Adipose tissue (tissue), 3 donors: ENCODE data around the gene COPS4. TPM values are rescaled to one million over a fixed set of nuclear protein-coding genes. Genes with fewer than 3 reads are reported as not detected.
"Not testable (repeated sequence)": the region's sequence is repeated elsewhere in the genome, so short reads cannot be mapped to it uniquely, and the experiment has no call there.

ENCODE experiments used
- H3K27ac ChIP-seq: one replicate; pipeline ENCODE4 v1.5.1; 2013; ENCODE audit warnings: low read depth, low read length
- WGBS, 3 donors: extraction: QIAGEN DNeasy Blood & Tissue Kit; methylation state at CpG; one replicate each; pipeline ENCODE4 v1.1.7; 2013; 5-methylcytosine and 5-hydroxymethylcytosine counted together
- polyA plus RNA-seq, 3 donors: library from polyadenylated mRNA; stranded (reverse); fragments of 200-250 nt; gene quantifications; one replicate each; pipeline ENCODE4 v1.2.3, GENCODE V29; 2013
- donor health status: healthy with polysubstance abuse.
- donor health status: Bipolar disorder and iron deficiency.
- donor health status: healthy.

Gene COPS4
- polyA plus RNA-seq, 3 donors = 16.6 to 36.0 (median 28.2) TPM

- whole genome bisulfite sequencing, 3 donors = 75 to 84% (median 83%) methylated on average over 3 of the region's 3 CpGs
Measured at GRCh38 chr4:83019794-83020494, 15.0 kb upstream of the COPS4 start.

GRCh38 chr4:83022724-83023450 lies 12.1 kb upstream of the COPS4 start:
- no peak overlapping the region for H3K27ac ChIP-seq
- 56 to 83% (median 70%) methylated on average over 2 of the region's 2 CpGs for WGBS, 3 donors

More at GRCh38 chr4:83019794-83020494, 15.0 kb upstream of the COPS4 start:
- H3K27ac ChIP-seq = no peak overlapping the region

- not testable (repeated sequence) for H3K27ac ChIP-seq
- 88 to 94% (median 90%) methylated on average over 1 of the region's 1 CpG for WGBS, 3 donors
Measured at GRCh38 chr4:83023599-83023998, 11.4 kb upstream of the COPS4 start.

- WGBS, 3 donors = 64 to 91% (median 78%) methylated on average over 2 of the region's 2 CpGs
- H3K27ac ChIP-seq = no peak overlapping the region
Measured at GRCh38 chr4:83024233-83024632, 10.8 kb upstream of the COPS4 start.

- H3K27ac ChIP-seq = no peak overlapping the region
Measured at GRCh38 chr4:83025563-83025962, 9.4 kb upstream of the COPS4 start.

- 48 to 52% (median 49%) methylated on average over 3 of the region's 3 CpGs for WGBS, 3 donors
Measured at GRCh38 chr4:83028976-83029375, 6.0 kb upstream of the COPS4 start.

GRCh38 chr4:83029688-83030087 lies 5.3 kb upstream of the COPS4 start:
- WGBS, 3 donors = 69 to 87% (median 79%) methylated on average over 1 of the region's 1 CpG
- H3K27ac ChIP-seq = no peak overlapping the region

More at GRCh38 chr4:83028976-83029375, 6.0 kb upstream of the COPS4 start:
- H3K27ac ChIP-seq = no peak overlapping the region

- WGBS, 3 donors = 48 to 77% (median 76%) methylated on average over 5 of the region's 5 CpGs
- H3K27ac ChIP-seq = no peak overlapping the region
Measured at GRCh38 chr4:83036991-83037665, 2.1 kb downstream of the COPS4 start.

GRCh38 chr4:83040269-83040668 lies 5.3 kb downstream of the COPS4 start:
- WGBS, 3 donors = 82 to 92% (median 91%) methylated on average over 3 of the region's 3 CpGs
- H3K27ac ChIP-seq = no peak overlapping the region

- H3K27ac ChIP-seq = not testable (repeated sequence)
- WGBS, 3 donors = 88 to 97% (median 96%) methylated on average over 2 of the region's 2 CpGs
Measured at GRCh38 chr4:83043157-83043556, 8.2 kb downstream of the COPS4 start.

GRCh38 chr4:83043801-83044407 lies 8.9 kb downstream of the COPS4 start:
- H3K27ac ChIP-seq = no peak overlapping the region
- 76 to 94% (median 84%) methylated on average over 13 to 14 of the region's 14 CpGs for WGBS, 3 donors

GRCh38 chr4:83046693-83047473 lies 11.9 kb downstream of the COPS4 start:
- WGBS, 3 donors = 59 to 87% (median 87%) methylated on average over 8 of the region's 8 CpGs

GRCh38 chr4:83048781-83049180 lies 13.8 kb downstream of the COPS4 start:
- H3K27ac ChIP-seq = not testable (repeated sequence)
- 74 to 94% (median 89%) methylated on average over 8 of the region's 8 CpGs for WGBS, 3 donors

More at GRCh38 chr4:83046693-83047473, 11.9 kb downstream of the COPS4 start:
- H3K27ac ChIP-seq = no peak overlapping the region

- H3K27ac ChIP-seq = no peak overlapping the region
Measured at GRCh38 chr4:83054928-83055327, 19.9 kb downstream of the COPS4 start.

- WGBS, 3 donors = 80 to 92% (median 84%) methylated on average over 4 of the region's 4 CpGs
- no peak overlapping the region for H3K27ac ChIP-seq
Measured at GRCh38 chr4:83062739-83063138, 27.8 kb downstream of the COPS4 start.

- WGBS, 3 donors = 66 to 100% (median 68%) methylated on average over 1 of the region's 1 CpG
- H3K27ac ChIP-seq = no peak overlapping the region
Measured at GRCh38 chr4:83065266-83065665, 30.3 kb downstream of the COPS4 start.

GRCh38 chr4:83067058-83067639 lies 32.2 kb downstream of the COPS4 start:
- no peak overlapping the region for H3K27ac ChIP-seq
- WGBS, 3 donors = 90 to 92% (median 92%) methylated on average over 10 of the region's 10 CpGs

- no peak overlapping the region for H3K27ac ChIP-seq
- 94 to 100% (median 100%) methylated on average over 1 of the region's 1 CpG for WGBS, 3 donors
Measured at GRCh38 chr4:83071116-83071515, 36.1 kb downstream of the COPS4 start.
